Neuronal stem cell (in vitro differentiated cells): Measurements from ENCODE around the gene SESN2.
A peak's percentile ranks its signal among the peaks of the same experiment; 100 is the strongest.

Experiments used
- DNase-seq: peaks from one replicate; pipeline ENCODE4 v3.0.0-alpha.2; 2013; ENCODE audit warnings: low spot score
- H2AFZ ChIP-seq: one replicate; pipeline ENCODE4 v1.6.1; 2013; ENCODE audit warnings: mild to moderate bottlenecking, low read length, inconsistent platforms
- H2AK5ac ChIP-seq: 2 replicates; pipeline ENCODE4 v1.6.1; 2013; ENCODE audit warnings: low read depth, mild to moderate bottlenecking, inconsistent platforms, low read length, moderate library complexity, mixed read lengths
- H2BK120ac ChIP-seq: 2 replicates; pipeline ENCODE4 v1.6.1; 2013; ENCODE audit warnings: low read depth, mild to moderate bottlenecking, inconsistent platforms, low read length, moderate library complexity, mixed read lengths
- H2BK12ac ChIP-seq: one replicate; pipeline ENCODE4 v1.6.1; 2013; ENCODE audit warnings: low read length, inconsistent platforms
- H2BK15ac ChIP-seq: 2 replicates; pipeline ENCODE4 v1.6.1; 2013; ENCODE audit warnings: mild to moderate bottlenecking, low read length, inconsistent platforms, mixed read lengths
- H2BK5ac ChIP-seq: one replicate; pipeline ENCODE4 v1.6.1; 2013; ENCODE audit warnings: inconsistent platforms, mild to moderate bottlenecking, low read length, moderate library complexity
- H3K14ac ChIP-seq: one replicate; pipeline ENCODE4 v1.6.1; 2013; ENCODE audit warnings: low read length, inconsistent platforms
- H3K18ac ChIP-seq: 2 replicates; pipeline ENCODE4 v1.6.1; 2013; ENCODE audit warnings: low read length, inconsistent platforms
- H3K23ac ChIP-seq: 2 replicates; pipeline ENCODE4 v1.6.1; 2013; ENCODE audit warnings: low read depth, mild to moderate bottlenecking, mixed read lengths, low read length, inconsistent platforms; ENCODE audit not compliant: poor library complexity
- H3K27ac ChIP-seq: replicated peaks from 3 replicates; pipeline ENCODE4 v1.5.1; 2013; ENCODE audit warnings: low read length, inconsistent platforms
- H3K27me3 ChIP-seq, 3 experiments: 2 replicates each; pipeline ENCODE4 v1.6.1; 2013; ENCODE audit warnings: low read length in 3 of 3, mild to moderate bottlenecking in 2 of 3, inconsistent platforms in 1 of 3, low read depth in 1 of 3, mixed read lengths in 1 of 3, moderate library complexity in 1 of 3; ENCODE audit not compliant: control insufficient read depth in 3 of 3, insufficient read depth in 3 of 3
- H3K36me3 ChIP-seq, 2 donors: replicated peaks in 1 of 2; 2 replicates each; pipeline ENCODE4 v1.6.1; 2013; ENCODE audit warnings: low read length in 2 of 2; ENCODE audit not compliant: control insufficient read depth in 2 of 2, insufficient read depth in 2 of 2
- H3K4ac ChIP-seq: 2 replicates; pipeline ENCODE4 v1.6.1; 2013; ENCODE audit warnings: inconsistent platforms, mild to moderate bottlenecking, low read length, moderate library complexity
- H3K4me1 ChIP-seq, 2 donors: 1 replicate in 1 of 2; 2 replicates in 1 of 2; pipeline ENCODE4 v1.6.1; 2013; ENCODE audit warnings: low read length in 2 of 2, low read depth in 1 of 2; ENCODE audit not compliant: control insufficient read depth in 2 of 2, insufficient read depth in 1 of 2
- H3K4me2 ChIP-seq: one replicate; pipeline ENCODE4 v1.6.1; 2013; ENCODE audit warnings: mild to moderate bottlenecking, low read length, inconsistent platforms; ENCODE audit not compliant: insufficient read depth, poor library complexity, severe bottlenecking
- H3K4me3 ChIP-seq, 2 donors: 2 replicates each; pipeline ENCODE4 v1.5.1; 2013; ENCODE audit warnings: low read length in 2 of 2, mild to moderate bottlenecking in 2 of 2, inconsistent platforms in 1 of 2, moderate library complexity in 1 of 2
- H3K79me1 ChIP-seq: one replicate; pipeline ENCODE4 v1.6.1; 2013; ENCODE audit warnings: low read depth, mild to moderate bottlenecking, inconsistent platforms, low read length, moderate library complexity
- H3K9ac ChIP-seq: one replicate; pipeline ENCODE4 v1.6.1; 2013; ENCODE audit warnings: mild to moderate bottlenecking, low read depth, low read length, inconsistent platforms; ENCODE audit not compliant: poor library complexity
- H3K9me3 ChIP-seq, 2 donors: replicated peaks in 1 of 2; 2 replicates each; pipeline versions ENCODE3 to v1.6.1; 2013; ENCODE audit warnings: low read length in 2 of 2, mild to moderate bottlenecking in 2 of 2, inconsistent platforms in 1 of 2, low read depth in 1 of 2, mixed read lengths in 1 of 2, moderate library complexity in 1 of 2; ENCODE audit not compliant: control insufficient read depth in 2 of 2, insufficient read depth in 1 of 2
- H4K8ac ChIP-seq: one replicate; pipeline ENCODE4 v1.6.1; 2013; ENCODE audit warnings: low read depth, mild to moderate bottlenecking, inconsistent platforms, low read length, moderate library complexity
- H4K91ac ChIP-seq: one replicate; pipeline ENCODE4 v1.6.1; 2013; ENCODE audit warnings: low read length, low read depth, mild to moderate bottlenecking, inconsistent platforms; ENCODE audit not compliant: poor library complexity
- WGBS, 2 donors: extraction: QIAGEN DNeasy Blood & Tissue Kit; methylation state at CpG; one replicate each; pipeline ENCODE4 v1.1.7; 2013; ENCODE audit warnings: missing lambda C conversion rate in 2 of 2, mixed read lengths in 1 of 2; ENCODE audit not compliant: insufficient read length in 2 of 2, insufficient replicate concordance in 1 of 2; ENCODE audit errors: extremely low coverage in 2 of 2; 5-methylcytosine and 5-hydroxymethylcytosine counted together

Gene SESN2

GRCh38 chr1:28298438-28298837 lies 39.1 kb downstream of the SESN2 start:
- Histone ChIP-seq H2BK120ac (no peak overlapping the region), H3K4me1 (peaks cover 7 to 8% of the 10 kb centered on the region in 2 donors), H2BK5ac (no peak overlapping the region), H3K14ac (no peak overlapping the region), H2BK12ac (no peak overlapping the region), H4K91ac (no peak overlapping the region), H4K8ac (no peak overlapping the region), H2AK5ac (no peak overlapping the region), H3K9ac (no peak overlapping the region), H2AFZ (no peak overlapping the region), H3K79me1 (peaks cover 1% of the 10 kb centered on the region), H3K4me2 (no peak overlapping the region), H3K18ac (no peak overlapping the region), H3K9me3 (no peaks in the 10 kb centered on the region), H3K4me3 (no peak overlapping the region), H3K4ac (no peak overlapping the region), H2BK15ac (no peak overlapping the region), H3K27me3 (no peaks in the 10 kb centered on the region), H3K36me3 (no peaks in the 10 kb centered on the region), H3K23ac (no peak overlapping the region), H3K27ac (no peak overlapping the region)
- no peak for DNase-seq
- no CpG with 5 or more reads among the region's 2 CpGs for WGBS, 2 donors

- no peak overlapping the region for H2BK5ac ChIP-seq
- peaks cover 1% of the 10 kb centered on the region for H3K79me1 ChIP-seq
- no peak overlapping the region for H4K91ac ChIP-seq
- DNase-seq: no peak
- no peak overlapping the region for H2AK5ac ChIP-seq
- no peak overlapping the region for H2BK120ac ChIP-seq
- H3K4ac ChIP-seq: no peak overlapping the region
- peaks cover 0 to 2% (median 0%) of the 10 kb centered on the region in 3 experiments for H3K27me3 ChIP-seq
- no peaks in the 10 kb centered on the region for H3K36me3 ChIP-seq
- WGBS, 2 donors: no CpG with 5 or more reads among the region's 7 CpGs
- H2BK12ac ChIP-seq: no peak overlapping the region
- no peak overlapping the region for H3K9ac ChIP-seq
- H2BK15ac ChIP-seq: no peak overlapping the region
- no peak overlapping the region for H3K23ac ChIP-seq
- H3K27ac ChIP-seq: no peak overlapping the region
- no peak overlapping the region for H4K8ac ChIP-seq
- H3K14ac ChIP-seq: no peak overlapping the region
- no peak overlapping the region for H3K4me2 ChIP-seq
- no peak overlapping the region for H3K4me3 ChIP-seq
- no peaks in the 10 kb centered on the region for H3K9me3 ChIP-seq
- no peak overlapping the region for H2AFZ ChIP-seq
- H3K18ac ChIP-seq: no peak overlapping the region
- peaks cover 6% of the 10 kb centered on the region in 2 donors for H3K4me1 ChIP-seq
These were observed 42.3 kb downstream of the SESN2 start for GRCh38 chr1:28301368-28302174.

- DNase-seq: no peak
- no peak overlapping the region for H2AK5ac ChIP-seq
- no peak overlapping the region for H2BK12ac ChIP-seq
- no peak overlapping the region for H3K4me3 ChIP-seq
- no peak overlapping the region for H3K9ac ChIP-seq
- no peak overlapping the region for H3K27ac ChIP-seq
- no peaks in the 10 kb centered on the region for H3K4me1 ChIP-seq
- H3K18ac ChIP-seq: no peak overlapping the region
- no peak overlapping the region for H4K8ac ChIP-seq
- no peak overlapping the region for H3K4ac ChIP-seq
- no peak overlapping the region for H2BK15ac ChIP-seq
- WGBS, 2 donors: no CpG with 5 or more reads among the region's 5 CpGs
- H3K79me1 ChIP-seq: peaks cover 1% of the 10 kb centered on the region
- H3K27me3 ChIP-seq: peaks cover 0 to 3% (median 0%) of the 10 kb centered on the region in 3 experiments
- H3K9me3 ChIP-seq: no peaks in the 10 kb centered on the region
- no peak overlapping the region for H2BK5ac ChIP-seq
- H3K14ac ChIP-seq: no peak overlapping the region
- no peak overlapping the region for H2BK120ac ChIP-seq
- H2AFZ ChIP-seq: no peak overlapping the region
- no peak overlapping the region for H3K23ac ChIP-seq
- no peak overlapping the region for H3K4me2 ChIP-seq
- no peaks in the 10 kb centered on the region for H3K36me3 ChIP-seq
- no peak overlapping the region for H4K91ac ChIP-seq
These were observed 42.9 kb downstream of the SESN2 start for GRCh38 chr1:28302247-28302646.

- Histone ChIP-seq H2AFZ (peak overlapping the region; percentile 78), H3K14ac (no peak overlapping the region), H3K79me1 (no peaks in the 10 kb centered on the region), H3K4me3 (no peak overlapping the region), H2BK5ac (no peak overlapping the region), H2BK12ac (no peak overlapping the region), H3K27ac (no peak overlapping the region), H3K4me2 (no peak overlapping the region), H3K4ac (no peak overlapping the region), H3K23ac (no peak overlapping the region), H2BK15ac (no peak overlapping the region), H3K4me1 (no peaks in the 10 kb centered on the region), H3K36me3 (no peaks in the 10 kb centered on the region), H4K8ac (no peak overlapping the region), H4K91ac (no peak overlapping the region), H2AK5ac (no peak overlapping the region), H3K9ac (no peak overlapping the region), H3K18ac (no peak overlapping the region), H3K9me3 (no peaks in the 10 kb centered on the region), H2BK120ac (no peak overlapping the region), H3K27me3 (peaks cover 0 to 3% (median 0%) of the 10 kb centered on the region in 3 experiments)
- DNase-seq: no peak
- WGBS, 2 donors: no CpG with 5 or more reads among the region's 2 CpGs
These were observed 47.1 kb downstream of the SESN2 start for GRCh38 chr1:28306301-28306949.
